Peyer's patch (tissue), 4 donors: ENCODE results near the gene SH2B3. TPM values are rescaled to one million over a fixed set of nuclear protein-coding genes. Genes with fewer than 3 reads are reported as not detected.

Source experiments
- DNase-seq, 3 donors: peaks; one replicate each; pipeline ENCODE4 v3.0.0-alpha.2; 2017 to 2019
- H3K27ac ChIP-seq, 4 donors: fragments of 200-600 bp; sonication (generic); one replicate each; pipeline ENCODE4 v1.5.1; 2016 to 2019
- H3K27me3 ChIP-seq, 2 donors: fragments of 200-600 bp; sonication (generic); one replicate each; pipeline ENCODE4 v1.5.1; 2019
- H3K36me3 ChIP-seq, 3 donors: fragments of 200-600 bp; sonication (generic); one replicate each; pipeline ENCODE4 v1.5.1; 2016 to 2019
- H3K4me1 ChIP-seq, 4 donors: fragments of 200-600 bp; sonication (generic); one replicate each; pipeline ENCODE4 v1.5.1; 2016 to 2019
- H3K4me3 ChIP-seq, 4 donors: fragments of 200-600 bp; sonication (generic); 1 replicate in 3 of 4; 2 replicates in 1 of 4; pipeline ENCODE4 v1.5.1; 2016 to 2019; ENCODE audit warnings: mild to moderate bottlenecking in 1 of 4
- H3K9me3 ChIP-seq, 4 donors: fragments of 200-600 bp; sonication (generic); one replicate each; pipeline ENCODE4 v1.5.1; 2016 to 2019; ENCODE audit warnings: mild to moderate bottlenecking in 1 of 4
- CTCF ChIP-seq, 6 experiments: fragments of 450-650 bp in 4 of 6; fragments of 200-600 bp in 2 of 6; sonication (generic) in 1 of 6; IDR thresholded peaks; one replicate each; pipeline ENCODE4 v1.5.1; 2017 to 2019; ENCODE audit warnings: antibody characterized with exemption in 6 of 6, mild to moderate bottlenecking in 3 of 6, moderate library complexity in 1 of 6
- POLR2A ChIP-seq, 2 donors: fragments of 450-650 bp; IDR thresholded peaks; one replicate each; pipeline ENCODE4 v1.5.1; 2017; ENCODE audit warnings: antibody characterized with exemption in 2 of 2, mild to moderate bottlenecking in 2 of 2, moderate library complexity in 2 of 2
- total RNA-seq, 4 donors: library from RNA; depleted of rRNA; stranded (reverse); fragments of >200 nt; gene quantifications; one replicate each; pipeline ENCODE4 v1.1.0, GENCODE V29; 2016

SH2B3 gene
- total RNA-seq, 4 donors from 2014 or later: 4.4 to 37.1 (median 8.4) TPM

GRCh38 chr12:111435661-111436201 lies 30.0 kb downstream of the SH2B3 start:
- TF ChIP-seq CTCF (IDR thresholded peaks at IDR 0.05): no peak
- no peak for TF ChIP-seq POLR2A (IDR thresholded peaks at IDR 0.05)
- Histone ChIP-seq H3K4me1 (peaks cover 4 to 75% (median 48%) of the 10 kb centered on the region in 4 donors), H3K36me3 (no peaks in the 10 kb centered on the region), H3K27ac (peak overlapping the region; percentile 81 to 85 (median 84)), H3K4me3 (no peak overlapping the region), H3K9me3 (no peaks in the 10 kb centered on the region), H3K27me3 (no peaks in the 10 kb centered on the region)
- peak in 1 of 3 donors; percentile 51 for DNase-seq

GRCh38 chr12:111436266-111436665 lies 30.5 kb downstream of the SH2B3 start:
- Histone ChIP-seq H3K4me3 (no peak overlapping the region), H3K9me3 (no peaks in the 10 kb centered on the region), H3K27ac (peak overlapping the region; percentile 81 to 85 (median 84)), H3K27me3 (no peaks in the 10 kb centered on the region), H3K4me1 (peaks cover 4 to 72% (median 44%) of the 10 kb centered on the region in 4 donors), H3K36me3 (no peaks in the 10 kb centered on the region)
- TF ChIP-seq CTCF (IDR thresholded peaks at IDR 0.05) (no peak), POLR2A (IDR thresholded peaks at IDR 0.05) (no peak)
- no peak for DNase-seq

- no peaks in the 10 kb centered on the region for H3K9me3 ChIP-seq
- no peak for DNase-seq
- peaks cover 4 to 72% (median 40%) of the 10 kb centered on the region in 4 donors for H3K4me1 ChIP-seq
- no peaks in the 10 kb centered on the region for H3K27me3 ChIP-seq
- no peak overlapping the region for H3K4me3 ChIP-seq
- TF ChIP-seq POLR2A (IDR thresholded peaks at IDR 0.05) (no peak), CTCF (IDR thresholded peaks at IDR 0.05) (no peak)
- peak overlapping the region in 3 of 4 donors; percentile 54 to 85 (median 81) for H3K27ac ChIP-seq
- H3K36me3 ChIP-seq: no peaks in the 10 kb centered on the region
Observed at GRCh38 chr12:111436811-111437210, 31.1 kb downstream of the SH2B3 start.

GRCh38 chr12:111437816-111438454 lies 32.2 kb downstream of the SH2B3 start:
- peaks cover 4 to 73% (median 38%) of the 10 kb centered on the region in 4 donors for H3K4me1 ChIP-seq
- peak in 2 of 3 donors; percentile 43 to 70 for DNase-seq

GRCh38 chr12:111438481-111438880 lies 32.8 kb downstream of the SH2B3 start:
- Histone ChIP-seq H3K9me3 (no peaks in the 10 kb centered on the region), H3K27me3 (no peaks in the 10 kb centered on the region), H3K4me1 (peaks cover 4 to 71% (median 40%) of the 10 kb centered on the region in 4 donors), H3K4me3 (no peak overlapping the region), H3K36me3 (no peaks in the 10 kb centered on the region), H3K27ac (peak overlapping the region; percentile 53 to 85 (median 68))
- peak in 2 of 3 donors; percentile 76 to 81 for DNase-seq
- TF ChIP-seq CTCF (IDR thresholded peaks at IDR 0.05) (no peak), POLR2A (IDR thresholded peaks at IDR 0.05) (no peak)

More at GRCh38 chr12:111437816-111438454, 32.2 kb downstream of the SH2B3 start:
- TF ChIP-seq CTCF (IDR thresholded peaks at IDR 0.05): no peak
- no peaks in the 10 kb centered on the region for H3K27me3 ChIP-seq
- H3K36me3 ChIP-seq: no peaks in the 10 kb centered on the region
- peak overlapping the region; percentile 53 to 85 (median 68) for H3K27ac ChIP-seq
- no peaks in the 10 kb centered on the region for H3K9me3 ChIP-seq
- no peak overlapping the region for H3K4me3 ChIP-seq
